CD4-positive, alpha-beta T cell (primary cell): Measurements from ENCODE around the gene CYP2C18. TPM values are rescaled to one million over a fixed set of nuclear protein-coding genes. Genes with fewer than 3 reads are reported as not detected.

ENCODE experiments used
- ATAC-seq: fragments of 200-7000 bp; cut with Tn5 transposase; one replicate; pipeline ENCODE4 v1.10.0; 2022; ENCODE audit warnings: mild to moderate bottlenecking; ENCODE audit not compliant: poor library complexity
- CTCF ChIA-PET: fragments of 350-600 bp; sonication (Branson Sonifier 250); formaldehyde crosslinking; loops from one replicate; lab custom pipeline; 2021; ENCODE audit warnings: antibody characterized with exemption, inconsistent platforms; lab: Charles Lee
- POLR2A ChIA-PET: fragments of 350-600 bp; sonication (Branson Sonifier 250); formaldehyde crosslinking; loops from one replicate; lab custom pipeline; 2021; ENCODE audit warnings: antibody characterized with exemption, inconsistent platforms; lab: Charles Lee
- DNase-seq, 14 experiments: peaks; one replicate each; pipeline ENCODE4 v3.0.0-alpha.2; 2013 to 2020; ENCODE audit warnings: mixed read lengths in 2 of 14
- H3K27ac ChIP-seq, 2 donors: one replicate each; pipeline versions ENCODE4 v1.5.1 to v1.7.0; 2013; ENCODE audit warnings: low read length in 2 of 2, low read depth in 1 of 2, mild to moderate bottlenecking in 1 of 2
- H3K27me3 ChIP-seq, 2 experiments: 1 replicate in 1 of 2; 2 replicates in 1 of 2; pipeline versions ENCODE4 v1.6.1 to v1.7.0; 2013; ENCODE audit warnings: low read length in 2 of 2, control low read depth in 1 of 2, mild to moderate bottlenecking in 1 of 2, moderate library complexity in 1 of 2; ENCODE audit not compliant: insufficient read depth in 2 of 2, control insufficient read depth in 1 of 2
- H3K36me3 ChIP-seq: one replicate; pipeline ENCODE4 v1.6.1; 2013; ENCODE audit warnings: low read length, control low read depth; ENCODE audit not compliant: insufficient read depth
- H3K4me1 ChIP-seq: one replicate; pipeline ENCODE4 v1.6.1; 2013; ENCODE audit warnings: low read length, control low read depth; ENCODE audit not compliant: insufficient read depth
- H3K4me3 ChIP-seq: one replicate; pipeline ENCODE4 v1.5.1; 2013; ENCODE audit warnings: mild to moderate bottlenecking, low read length, moderate library complexity
- H3K9me3 ChIP-seq, 2 experiments: 1 replicate in 1 of 2; 2 replicates in 1 of 2; pipeline versions ENCODE4 v1.6.1 to v1.7.0; 2013; ENCODE audit warnings: low read length in 2 of 2, mild to moderate bottlenecking in 2 of 2, control low read depth in 1 of 2, moderate library complexity in 1 of 2; ENCODE audit not compliant: control insufficient read depth in 1 of 2, insufficient read depth in 1 of 2
- H3K27ac Mint-ChIP-seq: one replicate; pipeline ENCODE4 v1.8.0; 2020; ENCODE audit warnings: mixed read lengths
- H3K27me3 Mint-ChIP-seq: one replicate; pipeline ENCODE4 v1.8.0; 2021; ENCODE audit warnings: mixed read lengths
- H3K36me3 Mint-ChIP-seq: one replicate; pipeline ENCODE4 v1.8.0; 2021; ENCODE audit warnings: low read depth, mixed read lengths
- H3K4me1 Mint-ChIP-seq: one replicate; pipeline ENCODE4 v1.8.0; 2021; ENCODE audit warnings: low read depth, mixed read lengths
- H3K4me3 Mint-ChIP-seq: one replicate; pipeline ENCODE4 v1.8.0; 2020; ENCODE audit warnings: mild to moderate bottlenecking, mixed read lengths
- H3K9me3 Mint-ChIP-seq: one replicate; pipeline ENCODE4 v1.8.0; 2020; ENCODE audit warnings: mixed read lengths
- CTCF ChIP-seq: fragments of 200-600 bp; IDR thresholded peaks from one replicate; pipeline ENCODE4 v1.8.0; 2022; ENCODE audit warnings: antibody characterized with exemption, mild to moderate bottlenecking
- intact Hi-C, 2 experiments: fragments of 100-400 bp; cut with DNase I in 1 of 2; cut with micrococcal nuclease in 1 of 2; formaldehyde crosslinking; loops; one replicate each; pipeline versions ENCODE4 v1.15.1 to v1.9.0; 2023 to 2025; cut with DNase I, micrococcal nuclease
- total RNA-seq, 174 experiments: library from RNA in 2 of 174; stranded (reverse) in 2 of 174; gene quantifications; one replicate each; pipeline ENCODE4 v1.2.3 and lab custom pipeline; 2021 to 2026

The CYP2C18 gene
- total RNA-seq, 2 experiments from 2014 or later = not detected

- POLR2A ChIA-PET = no interaction called here
- Mint-ChIP-seq H3K27ac (no peak overlapping the region), H3K27me3 (no peaks in the 10 kb centered on the region), H3K9me3 (peaks cover 8% of the 10 kb centered on the region), H3K4me3 (no peak overlapping the region), H3K36me3 (no peaks in the 10 kb centered on the region), H3K4me1 (no peaks in the 10 kb centered on the region)
- no peak for DNase-seq
- no peaks in the 10 kb centered on the region for H3K4me1 ChIP-seq
- H3K36me3 ChIP-seq = no peaks in the 10 kb centered on the region
- ATAC-seq = no peak
- H3K27me3 ChIP-seq = no peaks in the 10 kb centered on the region
- H3K27ac ChIP-seq = no peak overlapping the region
- H3K9me3 ChIP-seq = no peaks in the 10 kb centered on the region
- CTCF ChIA-PET = no interaction called here
- intact Hi-C loops = no loop called here
- no peak overlapping the region for H3K4me3 ChIP-seq
- no peak for TF ChIP-seq CTCF
Observed at GRCh38 chr10:94735197-94735596, 51.7 kb downstream of the CYP2C18 start.

DNA sequence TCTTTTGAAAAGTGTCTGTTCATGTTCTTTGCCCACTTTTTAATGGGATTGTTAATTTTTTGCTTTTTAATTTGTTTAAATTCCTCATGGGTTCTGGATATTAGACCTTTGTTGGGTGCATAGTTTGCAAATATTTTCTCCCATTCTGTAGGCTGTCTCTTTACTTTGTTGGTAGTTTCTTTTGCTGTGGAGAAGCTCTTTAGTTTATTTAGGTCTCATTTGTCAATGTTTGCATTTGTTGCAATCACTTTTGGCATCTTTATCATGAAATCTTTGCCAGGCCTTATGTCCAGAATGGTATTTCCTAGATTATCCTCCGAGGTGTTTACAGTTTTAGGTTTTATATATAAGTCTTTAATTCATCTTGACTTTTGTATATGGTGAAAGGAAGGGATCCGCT, 55.1 kb downstream of the CYP2C18 start:
- CTCF ChIA-PET = no interaction called here
- DNase-seq = no peak
- Mint-ChIP-seq H3K4me1 (no peaks in the 10 kb centered on the region), H3K27me3 (no peaks in the 10 kb centered on the region), H3K9me3 (peaks cover 21% of the 10 kb centered on the region), H3K36me3 (no peaks in the 10 kb centered on the region), H3K4me3 (no peak overlapping the region), H3K27ac (no peak overlapping the region)
- Histone ChIP-seq H3K36me3 (no peaks in the 10 kb centered on the region), H3K9me3 (peaks cover 0 to 4% of the 10 kb centered on the region in 2 experiments), H3K4me3 (no peak overlapping the region), H3K4me1 (no peaks in the 10 kb centered on the region), H3K27me3 (no peaks in the 10 kb centered on the region), H3K27ac (no peak overlapping the region)
- POLR2A ChIA-PET = no interaction called here
- no peak for TF ChIP-seq CTCF
- ATAC-seq = no peak
- intact Hi-C loops = no loop called here

DNA sequence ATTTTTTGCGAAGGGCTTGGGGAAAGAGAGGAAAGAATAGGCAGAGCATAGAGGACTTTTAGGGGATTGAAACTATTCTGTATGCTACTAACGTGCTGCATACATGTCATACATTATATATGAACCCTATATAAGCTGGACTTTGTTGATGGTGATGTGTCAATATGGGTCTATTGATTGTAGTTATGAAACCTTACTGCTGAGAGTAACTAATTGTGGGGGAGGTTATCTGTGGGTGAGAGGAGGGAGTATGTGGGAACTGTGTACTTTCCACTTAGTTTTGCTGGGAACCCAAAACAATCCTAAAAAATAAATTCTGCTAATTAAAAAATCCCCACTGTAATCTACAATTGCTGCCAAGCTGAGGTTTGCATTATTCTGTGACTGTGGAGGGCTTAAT, 63.6 kb downstream of the CYP2C18 start:
- no peak overlapping the region for H3K4me3 Mint-ChIP-seq
- peaks cover 20% of the 10 kb centered on the region for H3K9me3 Mint-ChIP-seq
- no peaks in the 10 kb centered on the region for H3K27me3 Mint-ChIP-seq
- Histone ChIP-seq H3K36me3 (no peaks in the 10 kb centered on the region), H3K4me1 (no peaks in the 10 kb centered on the region), H3K9me3 (peaks cover 5 to 8% of the 10 kb centered on the region in 2 experiments), H3K27me3 (no peaks in the 10 kb centered on the region), H3K4me3 (no peak overlapping the region), H3K27ac (no peak overlapping the region)
- no peak overlapping the region for H3K27ac Mint-ChIP-seq
- H3K4me1 Mint-ChIP-seq = no peaks in the 10 kb centered on the region
- ATAC-seq = no peak
- CTCF ChIA-PET = no interaction called here
- DNase-seq = no peak
- intact Hi-C loops = no loop called here
- TF ChIP-seq CTCF = no peak
- POLR2A ChIA-PET = no interaction called here
- no peaks in the 10 kb centered on the region for H3K36me3 Mint-ChIP-seq
